Stimulated activated CD8-positive, alpha-beta memory T cell treated with anti-CD3 and anti-CD28 coated beads, Interleukin-12 subunit alpha, Interleukin-12 subunit beta, amount 100 ng/mL, for 4 hours (primary cell): ENCODE data around the gene C12orf43.

Source experiments
- DNase-seq: peaks from one replicate; pipeline ENCODE4 v3.0.0-alpha.2; 2020; ENCODE audit warnings: low read depth

Gene C12orf43

DNA sequence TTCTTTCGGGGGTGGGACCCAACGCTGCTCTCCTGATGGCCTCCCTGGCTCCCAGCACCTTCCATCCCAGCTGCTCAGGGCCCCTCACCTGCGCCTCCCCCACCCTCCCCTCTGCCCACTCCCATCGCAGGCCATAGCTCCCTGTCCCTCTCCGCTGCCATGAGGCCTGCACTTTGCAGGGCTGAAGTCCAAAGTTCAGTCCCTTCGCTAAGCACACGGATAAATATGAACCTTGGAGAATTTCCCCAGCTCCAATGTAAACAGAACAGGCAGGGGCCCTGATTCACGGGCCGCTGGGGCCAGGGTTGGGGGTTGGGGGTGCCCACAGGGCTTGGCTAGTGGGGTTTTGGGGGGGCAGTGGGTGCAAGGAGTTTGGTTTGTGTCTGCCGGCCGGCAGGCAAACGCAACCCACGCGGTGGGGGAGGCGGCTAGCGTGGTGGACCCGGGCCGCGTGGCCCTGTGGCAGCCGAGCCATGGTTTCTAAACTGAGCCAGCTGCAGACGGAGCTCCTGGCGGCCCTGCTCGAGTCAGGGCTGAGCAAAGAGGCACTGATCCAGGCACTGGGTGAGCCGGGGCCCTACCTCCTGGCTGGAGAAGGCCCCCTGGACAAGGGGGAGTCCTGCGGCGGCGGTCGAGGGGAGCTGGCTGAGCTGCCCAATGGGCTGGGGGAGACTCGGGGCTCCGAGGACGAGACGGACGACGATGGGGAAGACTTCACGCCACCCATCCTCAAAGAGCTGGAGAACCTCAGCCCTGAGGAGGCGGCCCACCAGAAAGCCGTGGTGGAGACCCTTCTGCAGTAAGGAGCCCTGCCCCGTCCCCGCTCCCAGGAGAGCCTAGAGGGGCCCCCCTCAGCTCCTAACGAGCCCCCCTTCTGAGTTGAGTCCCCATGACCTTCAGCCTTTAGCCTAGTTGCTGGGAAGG lies 37.7 kb downstream of the C12orf43 start, which contains the start of gene HNF1A:
Gene HNF1A, plus strand, starts transcription at position 248 of the 924 bp plus-strand sequence. Its CDS starts 226 bp downstream, at position 474.
- DNase-seq, result no peak

DNA sequence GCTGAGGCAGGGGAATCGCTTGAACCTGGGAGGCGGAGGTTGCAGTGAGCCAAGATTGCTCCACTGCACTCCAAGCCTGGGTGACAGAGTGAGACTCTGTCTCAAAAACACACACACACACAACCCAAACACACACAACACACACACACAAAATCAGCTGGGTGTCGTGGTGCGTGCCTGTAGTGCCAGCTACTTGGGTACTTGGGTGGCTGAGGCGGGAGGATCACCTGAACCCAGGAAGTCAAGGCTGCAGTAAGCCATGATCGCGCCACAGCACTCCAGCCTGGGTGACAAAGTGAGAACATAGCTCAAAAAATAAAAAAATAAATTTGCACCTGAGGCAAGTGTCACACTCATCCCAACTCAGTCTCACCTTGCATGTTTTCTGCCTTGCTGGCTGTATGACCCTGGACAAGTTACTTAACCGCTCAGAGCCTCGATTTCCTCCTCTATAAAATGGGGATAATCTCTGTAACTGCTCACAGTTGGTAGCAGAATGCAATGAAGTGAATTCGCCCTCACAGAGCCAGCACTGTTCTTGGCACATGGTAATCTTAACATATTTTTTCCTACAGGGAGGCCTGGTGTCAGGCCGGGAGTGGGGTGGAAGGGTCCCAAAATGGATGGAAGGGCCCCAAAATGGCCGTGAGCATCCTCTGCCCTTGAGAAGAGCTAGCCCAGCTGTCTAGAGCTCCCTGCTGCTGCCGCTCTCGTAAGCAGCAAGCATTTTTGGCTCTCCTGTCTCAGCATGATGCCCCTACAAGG lies 38.6 kb downstream of the C12orf43 start:
- DNase-seq, result no peak

DNA sequence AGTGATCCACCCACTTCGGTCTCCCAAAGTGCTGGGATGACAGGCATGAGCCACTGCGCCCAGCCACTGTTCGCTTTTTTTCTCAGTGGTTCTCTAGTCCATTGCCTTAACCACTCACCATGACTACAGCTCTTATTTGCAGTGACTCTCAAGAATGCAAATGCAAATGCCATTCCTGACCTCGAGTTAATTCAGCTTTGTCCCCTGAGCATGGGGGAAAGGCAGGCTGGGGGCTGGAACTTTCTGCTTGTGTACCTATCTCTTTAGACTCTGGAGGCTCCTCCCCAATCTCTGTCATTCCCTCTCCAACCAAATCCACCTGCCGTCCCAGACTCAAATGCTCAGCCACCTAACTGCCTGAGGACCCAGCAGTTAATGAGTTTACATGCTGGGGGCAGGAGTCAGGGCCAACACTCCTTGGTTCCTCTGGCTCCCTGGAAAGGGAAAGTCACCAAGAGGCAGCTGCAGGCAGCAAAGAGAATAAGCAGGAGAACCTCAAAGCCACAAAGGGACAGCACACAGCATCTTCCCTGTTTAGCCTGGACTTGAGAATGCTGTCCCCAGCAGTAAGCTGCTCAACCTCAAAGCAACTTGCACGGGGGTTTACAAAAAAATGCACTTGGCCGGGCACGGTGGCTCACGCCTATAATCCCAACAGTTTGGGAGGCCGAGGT lies 43.3 kb downstream of the C12orf43 start:
- no peak for DNase-seq

DNA sequence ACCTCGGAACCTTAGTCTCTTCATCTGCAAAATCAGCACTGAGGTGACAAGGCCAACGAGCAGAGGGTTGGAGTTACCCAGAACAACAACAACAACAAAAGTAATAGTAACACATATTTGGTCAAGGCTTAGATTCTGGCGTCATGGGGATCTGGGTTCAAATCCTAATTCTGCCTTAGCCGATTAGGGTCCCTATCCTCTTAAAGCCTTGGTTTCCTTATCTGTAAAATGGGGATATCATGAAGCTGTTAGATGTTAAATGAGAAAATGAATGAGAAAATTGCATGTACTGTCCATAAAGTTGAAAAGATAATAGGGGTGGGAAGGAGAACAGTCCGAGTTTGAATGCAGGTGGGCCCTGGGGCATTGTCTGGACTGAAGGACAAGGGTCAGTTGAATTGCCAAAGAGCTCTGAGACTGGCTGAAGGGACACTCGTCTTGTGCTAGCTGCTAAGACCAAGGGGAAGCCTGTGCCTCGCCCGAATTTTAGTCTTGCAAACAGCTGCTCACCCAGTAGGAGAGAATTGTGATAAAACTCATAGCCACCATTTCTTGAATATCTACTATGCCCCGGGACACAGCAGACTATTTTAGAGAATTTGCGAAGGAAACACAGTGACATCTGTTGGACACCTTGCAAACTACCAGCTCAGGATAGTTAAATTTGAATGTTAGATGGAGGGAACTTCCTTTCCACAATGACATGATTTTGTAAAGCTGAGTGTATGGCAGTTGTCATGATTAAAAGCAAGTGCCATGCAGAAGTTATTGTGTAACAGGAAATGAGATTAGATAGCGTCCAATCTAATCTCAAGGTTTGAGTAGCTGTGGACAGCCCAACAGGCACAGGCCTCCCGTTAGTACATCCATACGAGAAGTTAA lies 44.7 kb downstream of the C12orf43 start:
- DNase-seq, result no peak

DNA sequence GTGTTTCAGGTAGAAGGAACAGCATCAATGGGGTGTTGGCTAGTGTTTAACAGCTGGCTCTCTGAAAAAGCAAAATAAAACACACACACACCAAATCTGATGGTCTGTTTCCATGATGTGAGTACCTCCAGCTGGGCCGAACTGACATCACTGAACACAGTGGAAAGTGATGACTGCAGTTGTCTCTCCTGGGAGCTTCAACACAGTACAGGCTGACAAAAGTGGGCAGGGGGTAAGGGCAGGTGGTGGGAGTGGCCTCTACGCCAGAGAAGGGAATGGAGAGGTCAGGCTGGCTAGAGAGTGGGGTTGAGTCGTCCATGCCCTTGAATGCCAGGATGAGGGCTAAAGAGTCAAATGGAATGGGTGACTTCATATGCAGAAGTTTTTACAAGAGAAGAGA lies 46.0 kb downstream of the C12orf43 start:
- no peak for DNase-seq

DNA sequence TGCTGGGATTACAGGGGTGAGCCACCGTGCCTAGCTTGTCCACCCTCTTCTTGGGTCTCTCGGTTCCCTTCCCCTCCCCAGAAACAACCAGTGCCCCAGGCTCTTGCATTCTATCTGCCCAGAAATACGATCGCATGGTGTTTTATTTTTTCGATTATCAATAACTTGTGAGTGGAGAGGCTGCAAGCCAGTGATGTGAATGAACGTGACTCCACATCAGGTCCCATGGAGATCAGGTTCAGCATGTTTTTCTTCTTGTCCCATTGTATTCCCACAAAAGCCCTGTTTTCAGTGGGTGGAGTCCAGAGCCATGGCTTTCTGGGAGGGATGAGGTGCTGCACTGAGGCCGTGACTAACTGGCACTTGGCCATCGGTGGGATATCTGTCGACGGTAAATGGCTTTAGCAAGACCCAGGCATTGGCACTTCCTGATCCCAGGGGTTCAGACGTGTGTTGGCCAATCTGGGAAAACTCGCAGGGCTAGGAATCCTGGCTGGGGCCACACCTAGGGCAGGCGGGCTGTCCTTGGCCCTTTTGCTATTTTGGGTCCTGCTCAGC lies 50.7 kb downstream of the C12orf43 start:
- DNase-seq, result no peak

DNA sequence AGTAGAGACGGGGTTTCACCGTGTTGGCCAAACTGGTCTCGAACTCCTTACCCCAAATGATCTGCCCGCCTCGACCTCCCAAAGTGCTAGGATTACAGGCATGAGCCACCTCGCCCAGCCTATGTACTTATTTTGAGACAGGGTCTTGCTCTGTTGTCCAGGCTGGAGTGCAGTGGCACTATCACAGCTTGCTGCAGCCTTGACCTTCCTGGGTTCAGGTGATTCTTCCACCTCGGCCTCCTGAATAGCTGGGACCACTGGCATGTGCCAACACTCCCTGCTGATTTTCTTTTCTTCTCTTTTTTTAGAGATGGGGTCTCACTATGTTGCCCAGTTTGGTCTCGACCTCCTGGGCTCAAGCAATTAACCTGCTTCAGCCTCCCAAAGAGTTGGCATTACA lies 52.0 kb downstream of the C12orf43 start:
- no peak for DNase-seq

DNA sequence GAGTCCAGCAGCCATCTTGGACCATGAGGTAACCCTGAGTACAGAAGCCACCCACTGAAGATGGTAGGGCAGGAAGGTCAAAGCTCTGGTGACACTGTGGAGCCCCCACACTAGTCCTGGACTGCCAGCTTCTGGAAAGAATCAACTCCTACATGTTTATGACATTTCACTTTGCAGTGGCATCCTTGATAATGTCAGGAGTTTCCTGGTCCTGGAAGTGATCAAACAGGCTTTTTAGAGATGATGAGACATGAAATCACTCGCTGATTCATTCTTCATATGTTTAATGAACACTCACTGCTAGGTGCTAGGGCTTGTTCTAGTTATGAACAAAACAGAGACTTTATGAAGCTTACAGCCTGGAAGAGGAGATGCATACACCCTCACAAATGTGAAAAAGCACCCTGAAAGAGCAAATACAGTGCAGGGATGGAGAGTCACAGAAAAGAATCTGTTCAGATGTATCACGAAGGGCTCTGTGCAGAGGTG lies 53.7 kb downstream of the C12orf43 start:
- no peak for DNase-seq

DNA sequence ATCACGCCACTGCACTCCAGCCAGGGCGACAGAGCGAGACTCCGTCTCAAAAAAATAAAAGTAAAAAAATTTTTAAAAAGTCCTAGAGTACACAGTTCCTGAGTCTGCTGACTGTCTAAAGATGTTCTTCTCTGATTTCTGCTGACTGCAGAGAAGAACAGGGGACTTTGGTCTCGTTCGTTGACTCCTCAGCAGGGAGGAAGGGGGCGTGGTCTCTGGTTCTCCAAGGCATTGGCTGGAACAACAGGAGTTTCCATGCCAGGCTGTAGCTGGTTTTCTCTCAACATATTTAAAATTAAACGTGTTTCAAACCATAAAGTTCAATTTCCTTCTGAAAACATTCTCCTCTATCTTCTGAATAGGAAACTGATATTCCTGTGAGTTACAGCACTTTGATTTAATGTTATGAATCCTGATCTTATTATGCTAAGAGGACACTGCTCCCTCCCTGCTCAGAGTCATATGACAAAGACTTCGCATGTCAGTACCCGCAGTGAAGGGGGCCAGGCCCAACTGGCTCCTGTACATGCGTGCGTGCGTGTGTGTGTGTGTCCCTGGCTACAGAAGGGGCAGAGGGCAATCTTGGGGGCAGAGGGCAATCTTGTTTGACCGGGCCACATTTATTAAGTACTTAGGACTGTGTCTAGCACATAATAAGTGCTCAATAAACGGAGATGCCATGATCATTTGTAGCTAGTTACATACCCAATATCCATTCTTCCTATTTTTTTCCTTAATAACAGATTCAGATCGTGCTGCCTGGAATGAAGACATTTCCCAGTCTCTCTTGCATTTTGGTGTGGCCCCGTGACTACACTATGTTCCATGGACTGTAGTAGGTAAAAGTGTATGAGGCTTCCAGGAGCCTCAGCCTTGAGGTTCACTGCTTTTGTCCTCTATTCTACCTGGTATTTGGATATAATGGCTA lies 54.4 kb downstream of the C12orf43 start:
- no peak for DNase-seq

DNA sequence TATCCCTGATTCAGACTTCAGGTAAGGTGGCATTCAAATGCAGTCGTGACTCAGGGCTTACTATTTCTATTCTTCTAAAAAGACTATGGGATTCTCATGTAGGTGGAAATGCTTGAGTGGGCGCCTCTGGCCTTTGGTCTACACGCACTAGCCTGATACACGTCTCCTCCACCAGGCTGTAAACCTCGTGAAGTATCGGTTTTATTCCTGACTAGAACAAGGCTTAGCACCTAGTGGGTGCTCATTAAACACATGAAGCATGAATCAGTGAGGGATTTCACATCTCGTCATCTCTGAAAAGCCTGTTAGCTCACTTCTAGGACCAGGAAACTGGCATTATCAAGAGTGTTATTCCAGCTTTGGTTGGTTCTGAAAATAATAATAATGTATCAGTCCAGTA lies 55.6 kb downstream of the C12orf43 start:
- DNase-seq, result no peak

DNA sequence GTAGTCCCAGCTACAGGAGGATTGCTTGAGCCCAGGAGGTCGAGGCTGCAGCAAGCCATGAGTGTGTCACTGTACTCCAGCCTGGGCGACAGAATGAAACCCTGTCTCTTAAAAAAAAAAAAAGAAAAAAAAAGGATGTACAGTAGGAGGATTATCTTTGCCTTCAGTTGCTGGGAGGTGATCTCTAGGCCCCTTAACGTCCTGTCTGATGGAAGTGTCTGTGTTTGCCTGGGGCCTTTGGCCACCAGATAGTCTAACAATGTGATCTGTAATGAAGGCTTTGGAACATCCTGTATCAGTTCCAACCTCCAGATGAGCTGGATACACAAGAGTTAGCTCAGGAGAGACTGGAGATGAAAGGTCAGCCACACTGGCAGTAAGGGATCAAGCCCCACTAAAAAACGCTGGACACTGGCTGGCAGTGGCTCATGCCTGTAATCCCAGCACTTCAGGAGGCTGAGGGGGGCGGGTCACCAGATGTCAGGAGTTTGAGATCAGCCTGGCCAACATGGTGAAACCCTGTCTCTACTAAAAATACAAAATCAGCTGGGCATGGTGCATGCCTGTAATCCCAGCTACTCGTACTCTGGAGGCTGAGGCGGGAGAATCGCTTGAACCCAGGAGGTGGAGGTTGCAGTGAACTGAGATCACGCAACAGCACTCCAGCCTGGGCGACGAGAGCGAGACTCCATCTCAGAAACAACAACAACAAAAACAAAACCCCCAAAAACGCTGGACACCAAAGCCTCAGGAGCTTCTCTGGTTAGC lies 57.0 kb downstream of the C12orf43 start:
- no peak for DNase-seq

DNA sequence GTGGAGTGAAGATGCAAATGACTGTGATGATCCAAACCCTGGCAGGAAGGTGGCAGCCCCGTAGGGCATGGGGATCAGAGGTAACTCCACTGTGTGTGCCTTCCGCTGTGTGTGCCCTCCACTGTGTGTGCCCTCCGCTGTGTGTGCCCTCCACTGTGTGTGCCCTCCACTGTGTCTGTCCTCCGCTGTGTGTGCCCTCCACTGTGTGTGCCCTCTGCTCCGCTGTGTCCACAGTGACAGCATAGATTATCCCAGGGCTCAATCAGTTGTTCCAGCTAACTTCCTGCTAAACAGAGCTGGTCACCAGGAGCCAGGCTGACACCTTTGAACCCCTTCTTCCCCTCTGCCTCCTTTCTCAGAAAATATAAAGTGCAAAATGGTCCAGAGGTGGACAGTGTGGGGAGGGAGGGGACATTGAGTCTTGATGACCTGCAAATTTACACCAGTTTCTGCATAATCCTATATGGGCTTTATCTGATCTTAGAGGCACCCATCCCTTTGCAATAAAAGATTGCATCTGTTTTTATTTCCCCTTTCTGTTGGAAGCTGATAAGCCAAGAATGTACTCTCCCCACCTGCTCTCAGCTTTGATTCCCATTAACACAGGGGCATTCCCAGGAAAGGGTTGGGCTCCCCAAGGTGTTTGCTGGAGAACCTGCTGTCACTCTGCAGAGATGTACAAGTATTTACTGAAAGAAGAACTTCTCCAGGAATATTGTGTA lies 59.5 kb downstream of the C12orf43 start:
- no peak for DNase-seq

DNA sequence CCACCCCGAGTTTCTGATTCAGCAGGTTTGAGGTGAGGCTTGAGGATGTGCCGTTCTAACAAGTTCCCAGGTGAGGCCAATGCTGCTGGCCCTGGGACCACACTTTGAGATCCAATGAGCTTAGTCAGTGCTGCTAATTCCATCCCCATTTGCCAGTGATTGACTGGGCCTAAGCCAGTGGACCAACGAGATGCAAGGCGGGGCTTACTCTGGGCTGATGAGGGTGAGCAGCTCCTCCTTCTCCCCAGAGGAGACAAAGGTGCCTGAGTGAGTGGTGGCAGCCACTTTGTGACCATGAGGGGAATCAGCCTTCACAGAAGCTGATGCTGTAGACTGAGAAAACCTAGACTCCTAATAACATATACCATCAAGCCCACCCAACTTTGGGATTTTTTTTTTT lies 61.1 kb downstream of the C12orf43 start:
- DNase-seq, result no peak

DNA sequence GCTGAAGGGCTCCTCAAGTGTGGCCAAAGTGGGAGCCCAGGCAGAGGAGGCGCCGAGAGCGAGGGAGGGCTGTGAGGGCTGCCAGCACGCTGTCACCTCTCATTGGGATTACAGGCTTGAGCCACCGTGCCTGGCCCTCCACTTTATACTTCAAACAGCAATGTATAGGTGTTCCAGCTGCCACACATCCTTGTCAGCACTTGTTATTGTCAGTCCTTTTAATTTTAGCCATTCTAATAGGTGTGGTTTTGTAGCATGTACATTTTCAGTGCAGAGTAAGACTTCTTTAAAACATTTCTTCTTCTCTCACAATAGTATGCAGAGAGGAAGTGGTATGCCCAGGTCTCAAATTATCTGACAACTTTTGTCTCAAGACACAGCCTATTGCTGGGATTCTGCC lies 65.5 kb downstream of the C12orf43 start:
- no peak for DNase-seq
